Ishikawa (cell line): ENCODE results near the gene STX8.

Source experiments
- CEBPB ChIP-seq: IDR thresholded peaks from 2 replicates; pipeline ENCODE4 v1.6.1; 2012
- CREB1 ChIP-seq: IDR thresholded peaks from 2 replicates; pipeline ENCODE4 v1.6.1; 2012; ENCODE audit warnings: low read depth
- EGR1 ChIP-seq: IDR thresholded peaks from 2 replicates; pipeline ENCODE4 v1.6.1; 2012
- EP300 ChIP-seq: IDR thresholded peaks from 2 replicates; pipeline ENCODE4 v1.6.1; 2012; ENCODE audit warnings: borderline replicate concordance
- FOXM1 ChIP-seq: IDR thresholded peaks from 2 replicates; pipeline ENCODE4 v1.6.1; 2012; ENCODE audit warnings: low read depth, borderline replicate concordance
- NFIC ChIP-seq: IDR thresholded peaks from 2 replicates; pipeline ENCODE4 v1.6.1; 2012
- RAD21 ChIP-seq: IDR thresholded peaks from 2 replicates; pipeline ENCODE4 v1.6.1; 2012; ENCODE audit warnings: low read depth
- TAF1 ChIP-seq: IDR thresholded peaks from 2 replicates; pipeline ENCODE4 v1.6.1; 2012; ENCODE audit warnings: low read depth, mild to moderate bottlenecking
- TCF12 ChIP-seq: IDR thresholded peaks from 2 replicates; pipeline ENCODE4 v1.6.1; 2012; ENCODE audit warnings: low read depth
- TEAD4 ChIP-seq: IDR thresholded peaks from 2 replicates; pipeline ENCODE4 v1.6.1; 2012
- YY1 ChIP-seq: IDR thresholded peaks from 2 replicates; pipeline ENCODE4 v1.6.1; 2012; ENCODE audit warnings: low read depth
- ZBTB7A ChIP-seq: IDR thresholded peaks from 2 replicates; pipeline ENCODE4 v1.6.1; 2012; ENCODE audit warnings: low read depth
- TF ChIP-seq, protein P1 (sequence below): IDR thresholded peaks from 2 replicates; pipeline ENCODE4 v1.6.1; 2012
- TF ChIP-seq, protein P2 (sequence below): IDR thresholded peaks from 2 replicates; pipeline ENCODE4 v1.6.1; 2012
- TF ChIP-seq, protein P3 (sequence below): IDR thresholded peaks from 2 replicates; pipeline ENCODE4 v1.6.1; 2012; ENCODE audit warnings: low read depth, mild to moderate bottlenecking

STX8 gene

DNA sequence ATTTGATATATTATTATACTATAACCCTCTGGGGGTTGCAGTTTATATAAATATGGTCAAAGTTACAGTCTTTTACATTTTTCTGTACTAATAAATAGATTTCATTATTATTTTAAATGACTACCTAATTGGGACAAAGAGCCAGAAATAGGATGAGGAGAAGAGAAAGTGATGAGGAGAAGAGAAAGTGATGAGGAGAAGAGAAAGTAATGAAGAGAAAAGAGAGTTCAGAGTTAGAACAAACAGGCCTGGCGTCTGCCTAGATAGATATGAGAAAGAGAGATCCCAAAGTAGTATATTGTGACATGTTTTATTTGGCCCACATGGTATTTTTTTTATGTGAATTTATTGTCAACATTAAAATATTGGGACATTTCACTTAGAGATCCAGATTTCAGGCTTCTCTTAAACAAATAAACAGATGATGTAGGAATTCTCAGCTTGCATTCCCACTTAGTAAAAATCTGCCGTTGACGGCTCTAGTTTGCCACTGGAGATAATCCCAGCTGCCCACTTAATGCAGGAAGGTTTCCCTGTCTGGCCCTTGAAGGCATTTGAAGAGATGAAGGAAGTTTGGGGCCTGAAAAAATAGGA lies 210.7 kb downstream of the STX8 start:
- TF ChIP-seq, protein P1, sequence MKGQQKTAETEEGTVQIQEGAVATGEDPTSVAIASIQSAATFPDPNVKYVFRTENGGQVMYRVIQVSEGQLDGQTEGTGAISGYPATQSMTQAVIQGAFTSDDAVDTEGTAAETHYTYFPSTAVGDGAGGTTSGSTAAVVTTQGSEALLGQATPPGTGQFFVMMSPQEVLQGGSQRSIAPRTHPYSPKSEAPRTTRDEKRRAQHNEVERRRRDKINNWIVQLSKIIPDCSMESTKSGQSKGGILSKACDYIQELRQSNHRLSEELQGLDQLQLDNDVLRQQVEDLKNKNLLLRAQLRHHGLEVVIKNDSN = no peak
- TF ChIP-seq, protein P2, sequence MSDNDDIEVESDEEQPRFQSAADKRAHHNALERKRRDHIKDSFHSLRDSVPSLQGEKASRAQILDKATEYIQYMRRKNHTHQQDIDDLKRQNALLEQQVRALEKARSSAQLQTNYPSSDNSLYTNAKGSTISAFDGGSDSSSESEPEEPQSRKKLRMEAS = no peak
- no peak for TF ChIP-seq TCF12
- TF ChIP-seq NFIC = no peak
- no peak for TF ChIP-seq EGR1
- TF ChIP-seq TEAD4 = no peak
- no peak for TF ChIP-seq EP300
- TF ChIP-seq YY1 = no peak
- no peak for TF ChIP-seq CREB1
- no peak for TF ChIP-seq FOXM1
- TF ChIP-seq ZBTB7A = no peak
- TF ChIP-seq RAD21 = no peak
- TF ChIP-seq TAF1 = no peak
- no peak for TF ChIP-seq CEBPB
- TF ChIP-seq, protein P3, sequence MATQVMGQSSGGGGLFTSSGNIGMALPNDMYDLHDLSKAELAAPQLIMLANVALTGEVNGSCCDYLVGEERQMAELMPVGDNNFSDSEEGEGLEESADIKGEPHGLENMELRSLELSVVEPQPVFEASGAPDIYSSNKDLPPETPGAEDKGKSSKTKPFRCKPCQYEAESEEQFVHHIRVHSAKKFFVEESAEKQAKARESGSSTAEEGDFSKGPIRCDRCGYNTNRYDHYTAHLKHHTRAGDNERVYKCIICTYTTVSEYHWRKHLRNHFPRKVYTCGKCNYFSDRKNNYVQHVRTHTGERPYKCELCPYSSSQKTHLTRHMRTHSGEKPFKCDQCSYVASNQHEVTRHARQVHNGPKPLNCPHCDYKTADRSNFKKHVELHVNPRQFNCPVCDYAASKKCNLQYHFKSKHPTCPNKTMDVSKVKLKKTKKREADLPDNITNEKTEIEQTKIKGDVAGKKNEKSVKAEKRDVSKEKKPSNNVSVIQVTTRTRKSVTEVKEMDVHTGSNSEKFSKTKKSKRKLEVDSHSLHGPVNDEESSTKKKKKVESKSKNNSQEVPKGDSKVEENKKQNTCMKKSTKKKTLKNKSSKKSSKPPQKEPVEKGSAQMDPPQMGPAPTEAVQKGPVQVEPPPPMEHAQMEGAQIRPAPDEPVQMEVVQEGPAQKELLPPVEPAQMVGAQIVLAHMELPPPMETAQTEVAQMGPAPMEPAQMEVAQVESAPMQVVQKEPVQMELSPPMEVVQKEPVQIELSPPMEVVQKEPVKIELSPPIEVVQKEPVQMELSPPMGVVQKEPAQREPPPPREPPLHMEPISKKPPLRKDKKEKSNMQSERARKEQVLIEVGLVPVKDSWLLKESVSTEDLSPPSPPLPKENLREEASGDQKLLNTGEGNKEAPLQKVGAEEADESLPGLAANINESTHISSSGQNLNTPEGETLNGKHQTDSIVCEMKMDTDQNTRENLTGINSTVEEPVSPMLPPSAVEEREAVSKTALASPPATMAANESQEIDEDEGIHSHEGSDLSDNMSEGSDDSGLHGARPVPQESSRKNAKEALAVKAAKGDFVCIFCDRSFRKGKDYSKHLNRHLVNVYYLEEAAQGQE = no peak

DNA sequence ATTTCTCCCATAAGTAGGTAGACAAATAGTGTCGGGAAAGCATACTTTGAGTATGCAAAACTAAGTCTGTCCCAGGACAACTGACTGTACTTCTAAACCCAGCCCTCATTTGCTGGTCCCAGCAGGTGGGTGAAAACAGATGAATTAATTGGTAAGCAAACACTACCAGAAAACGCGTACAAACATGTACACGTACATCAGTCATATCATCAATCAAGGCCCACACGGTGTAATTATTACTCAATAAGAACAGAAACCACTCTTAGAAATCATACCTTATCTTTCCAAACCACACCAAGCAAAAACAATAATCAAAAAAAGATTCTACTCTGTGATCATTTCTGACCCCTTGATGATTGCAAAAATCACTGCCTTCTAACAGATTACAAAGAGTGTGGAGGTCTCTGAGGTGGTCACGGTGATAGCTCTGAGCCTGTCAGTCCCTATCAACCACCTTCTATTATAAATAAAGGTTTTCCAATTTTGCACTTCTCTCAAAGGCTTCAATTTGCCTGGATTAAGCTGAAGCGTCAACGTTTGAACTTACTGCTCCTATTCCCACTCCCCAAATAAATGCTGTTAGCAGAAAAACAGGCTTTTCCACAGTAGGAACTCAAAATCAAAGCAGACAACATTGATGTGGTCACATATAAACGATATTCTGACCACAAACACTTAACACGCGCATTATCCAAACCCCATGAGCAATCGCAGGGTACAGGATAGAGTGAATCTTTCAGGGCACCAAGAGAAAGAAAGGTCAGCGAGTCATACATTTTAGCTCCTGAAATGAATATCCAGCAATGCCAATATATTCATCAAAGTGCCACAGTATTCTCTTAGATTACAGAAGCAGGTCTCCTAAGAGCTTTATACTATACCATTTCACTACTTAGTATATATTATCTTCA lies 211.9 kb downstream of the STX8 start:
- no peak for TF ChIP-seq EP300
- TF ChIP-seq FOXM1 = no peak
- no peak for TF ChIP-seq TAF1
- TF ChIP-seq RAD21 = no peak
- TF ChIP-seq, protein P1 = no peak

DNA sequence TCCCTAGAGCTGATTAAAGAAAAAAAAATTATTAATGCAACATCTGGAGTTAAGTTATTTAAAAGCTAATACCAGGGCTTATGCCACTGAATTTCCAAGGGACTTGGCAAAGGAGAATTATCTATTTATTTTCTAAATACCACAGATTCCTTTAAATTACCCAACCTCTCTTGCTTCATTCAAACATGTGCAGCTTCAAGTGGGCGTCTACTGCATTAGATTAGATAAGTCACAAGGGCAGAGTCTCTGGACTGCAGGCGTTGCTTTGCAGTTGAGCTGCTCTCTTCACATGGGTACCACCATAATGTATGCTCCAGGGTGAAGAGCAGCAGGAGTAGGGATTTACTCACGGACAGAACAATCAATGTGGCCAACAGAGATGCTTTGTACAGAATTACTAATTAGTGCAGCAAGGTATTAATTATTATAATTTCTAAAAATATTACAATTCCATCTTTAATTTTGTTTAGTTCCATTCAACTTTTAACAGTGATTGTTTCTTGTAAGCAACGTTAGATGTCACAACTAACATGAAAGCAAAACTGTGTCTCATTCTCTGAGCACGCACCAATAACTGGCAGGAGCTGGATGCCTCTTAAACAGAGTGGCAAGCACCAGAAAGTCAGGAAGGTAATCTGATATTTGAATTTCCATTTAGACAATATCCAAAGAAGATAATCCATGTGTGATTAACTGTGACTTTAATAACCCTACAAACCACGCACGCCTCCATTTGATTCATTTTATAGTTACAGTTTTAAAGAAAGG lies 214.2 kb downstream of the STX8 start:
- peak; percentile 70 for TF ChIP-seq CEBPB
- no peak for TF ChIP-seq EP300

DNA sequence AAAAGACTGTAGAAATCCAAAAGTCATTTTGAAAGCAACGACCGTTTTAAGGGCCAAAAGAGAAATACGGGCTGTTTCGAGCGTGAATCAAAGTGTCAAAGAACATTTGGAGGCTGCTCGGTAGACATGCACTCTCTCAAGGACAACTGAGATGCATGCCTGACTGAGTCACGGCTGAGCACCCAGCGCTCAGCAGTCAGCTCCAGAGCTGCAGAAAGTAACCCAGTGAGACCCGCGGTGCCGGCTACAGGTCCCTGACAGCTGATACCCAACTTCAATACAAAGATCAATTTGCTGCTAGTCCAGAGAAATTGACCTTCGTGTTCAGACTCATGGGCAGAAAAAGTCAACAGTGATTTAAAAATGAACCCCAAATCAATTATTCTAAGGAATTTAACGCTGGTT lies 214.9 kb downstream of the STX8 start:
- no peak for TF ChIP-seq EGR1
- no peak for TF ChIP-seq YY1
- TF ChIP-seq, protein P1 = no peak
- TF ChIP-seq, protein P3 = no peak
- TF ChIP-seq CREB1 = no peak
- TF ChIP-seq ZBTB7A = no peak
- TF ChIP-seq RAD21 = no peak
- TF ChIP-seq, protein P2 = no peak
- no peak for TF ChIP-seq TCF12
- TF ChIP-seq TAF1 = no peak
- no peak for TF ChIP-seq FOXM1
- no peak for TF ChIP-seq TEAD4
- no peak for TF ChIP-seq EP300
- no peak for TF ChIP-seq CEBPB
- TF ChIP-seq NFIC = no peak

DNA sequence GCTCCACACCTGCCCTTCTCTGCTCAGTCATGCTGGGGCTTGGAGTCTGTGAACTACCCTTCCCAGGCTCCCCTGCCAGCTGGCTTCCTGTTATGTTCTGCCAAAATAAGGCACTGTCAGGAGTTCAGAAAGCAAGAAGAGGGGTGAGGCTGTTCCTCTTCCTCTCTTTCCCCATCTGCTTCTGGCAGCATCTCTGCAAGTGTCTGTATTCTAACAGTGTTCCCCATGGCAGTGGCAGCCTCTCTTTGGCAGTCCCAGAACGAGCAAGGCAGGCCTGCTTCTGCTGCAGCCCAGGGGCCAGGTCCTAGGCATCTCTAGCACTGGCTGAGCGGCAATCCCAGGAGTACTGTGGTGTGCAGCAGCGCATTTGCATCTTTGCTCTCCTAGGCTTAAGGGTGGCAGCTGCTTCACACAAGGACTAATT lies 219.1 kb downstream of the STX8 start:
- TF ChIP-seq, protein P1 = no peak
- TF ChIP-seq YY1 (no peak), RAD21 (no peak), TAF1 (no peak)
- TF ChIP-seq, protein P2 = no peak
